Erythroblast (primary cell): ENCODE data around the gene CRKL.
"Not testable (repeated sequence)": the region's sequence is repeated elsewhere in the genome, so short reads cannot be mapped to it uniquely, and the experiment has no call there.

Source experiments
- DNase-seq, 2 experiments: peaks; one replicate each; lab custom pipeline; 2025; lab: John Stamatoyannopoulos, UW
- GATA1 ChIP-seq: IDR thresholded peaks from 2 replicates; pipeline ENCODE4 v1.6.1; 2011; ENCODE audit warnings: low read depth, mild to moderate bottlenecking, control low read depth, low read length, moderate library complexity
- POLR2A ChIP-seq: IDR thresholded peaks from 2 replicates; pipeline ENCODE4 v1.6.1; 2011; ENCODE audit warnings: mild to moderate bottlenecking, low read length

The CRKL gene

GRCh38 chr22:20937031-20937793, 20.0 kb downstream of the CRKL start:
- no peak for DNase-seq
- TF ChIP-seq GATA1 (no peak), POLR2A (no peak)

DNA sequence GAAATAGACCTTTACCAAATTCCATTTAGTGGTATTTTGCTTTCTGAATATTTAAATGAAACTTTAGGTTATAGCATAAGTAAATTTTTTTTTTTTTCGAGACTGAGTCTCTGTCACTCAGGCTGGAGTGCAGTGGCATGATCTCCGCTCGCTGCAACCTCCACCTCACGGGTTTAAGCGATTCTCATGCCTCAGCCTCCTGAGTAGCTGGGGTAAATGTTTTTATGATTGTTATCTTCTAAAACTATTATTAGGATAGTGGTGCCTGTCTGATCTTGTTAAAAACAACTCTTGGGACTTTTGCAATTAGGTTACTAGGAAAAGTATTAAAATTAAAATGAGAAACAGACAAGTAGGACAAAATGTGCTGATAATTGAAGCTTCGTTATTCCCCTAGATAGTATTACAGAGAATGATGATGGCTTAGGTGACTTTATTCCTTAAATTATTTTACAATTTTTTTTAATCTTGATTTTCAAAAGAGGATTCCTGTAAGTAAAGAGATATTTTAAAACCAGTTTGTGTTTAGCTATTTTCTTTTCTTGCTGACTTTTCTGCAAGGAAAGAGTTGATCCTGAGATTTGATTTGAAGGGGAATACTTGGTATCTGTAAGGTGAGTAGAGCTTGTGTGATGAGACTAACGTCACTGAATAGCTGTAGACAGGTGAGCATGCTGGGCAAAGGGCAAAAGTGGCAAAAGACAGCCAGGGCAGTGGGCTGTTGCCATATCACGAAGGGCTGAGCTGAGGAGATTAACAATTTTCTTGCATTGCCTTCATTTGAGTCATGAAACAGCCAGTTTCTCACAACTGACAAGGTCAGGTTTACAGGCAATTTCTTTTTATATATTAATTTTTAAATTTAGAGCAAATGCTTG, 20.8 kb downstream of the CRKL start:
- no peak for TF ChIP-seq POLR2A
- TF ChIP-seq GATA1, result no peak
- DNase-seq, result no peak

DNA sequence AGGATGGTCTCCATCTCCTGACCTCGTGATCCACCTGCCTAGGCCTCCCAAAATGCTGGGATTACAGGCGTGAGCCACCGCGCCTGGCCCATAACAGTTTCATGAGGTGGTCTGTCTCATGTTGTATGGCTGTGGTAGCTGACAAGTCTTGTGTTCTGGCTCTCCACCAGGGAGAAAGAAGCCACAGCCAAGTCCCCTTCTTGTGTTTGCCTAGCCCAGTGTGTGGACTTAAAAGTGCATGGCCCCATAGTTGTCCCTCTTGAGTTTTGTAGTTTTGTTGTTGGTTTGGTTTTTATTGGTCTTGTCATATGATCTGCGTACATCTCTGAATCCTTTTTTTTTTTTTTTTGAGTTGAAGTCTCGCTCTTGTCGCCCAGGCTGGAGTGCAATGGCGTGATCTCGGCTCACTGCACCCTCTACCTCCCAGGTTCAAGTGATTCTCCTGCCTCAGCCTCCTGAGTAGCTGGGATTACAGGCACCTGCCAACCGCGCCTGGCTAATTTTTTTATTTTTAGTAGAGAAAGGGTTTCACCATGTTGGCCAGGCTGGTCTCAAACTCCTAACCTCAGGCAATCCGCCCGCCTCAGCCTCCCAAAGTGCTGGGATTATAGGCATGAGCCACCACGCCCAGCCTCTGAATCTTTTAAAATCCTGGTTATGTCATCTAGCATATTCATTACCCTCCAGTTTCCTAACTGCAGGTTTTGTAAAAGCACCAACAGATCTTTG, 22.4 kb downstream of the CRKL start:
- not testable (repeated sequence) for DNase-seq

- TF ChIP-seq POLR2A, result no peak
- no peak for TF ChIP-seq GATA1
- no peak for DNase-seq
These were observed 23.0 kb downstream of the CRKL start for GRCh38 chr22:20940186-20940651.

DNA sequence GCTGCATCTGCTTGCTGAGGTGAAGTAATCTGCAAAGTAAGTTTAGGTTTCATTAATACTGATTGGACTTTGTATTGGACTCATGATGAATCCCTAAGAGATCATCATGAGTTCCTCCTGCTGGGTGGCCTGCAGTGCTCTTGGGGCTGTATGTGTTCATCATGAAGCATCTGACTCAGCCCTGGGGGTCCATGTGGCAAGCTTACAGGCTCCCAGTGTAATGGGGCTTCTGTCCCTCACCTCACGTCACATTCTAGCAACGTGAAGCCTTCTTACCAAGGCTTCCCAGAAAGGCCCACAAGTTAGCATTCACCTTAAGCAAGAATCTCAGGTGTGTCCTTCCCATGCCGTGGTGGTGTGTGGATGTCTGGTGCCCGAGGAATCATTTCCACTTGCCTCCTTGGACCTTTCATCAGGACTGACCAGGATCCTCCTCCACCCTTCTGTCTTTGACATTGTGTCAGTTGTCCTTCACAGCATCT, 23.7 kb downstream of the CRKL start:
- DNase-seq, result no peak

DNA sequence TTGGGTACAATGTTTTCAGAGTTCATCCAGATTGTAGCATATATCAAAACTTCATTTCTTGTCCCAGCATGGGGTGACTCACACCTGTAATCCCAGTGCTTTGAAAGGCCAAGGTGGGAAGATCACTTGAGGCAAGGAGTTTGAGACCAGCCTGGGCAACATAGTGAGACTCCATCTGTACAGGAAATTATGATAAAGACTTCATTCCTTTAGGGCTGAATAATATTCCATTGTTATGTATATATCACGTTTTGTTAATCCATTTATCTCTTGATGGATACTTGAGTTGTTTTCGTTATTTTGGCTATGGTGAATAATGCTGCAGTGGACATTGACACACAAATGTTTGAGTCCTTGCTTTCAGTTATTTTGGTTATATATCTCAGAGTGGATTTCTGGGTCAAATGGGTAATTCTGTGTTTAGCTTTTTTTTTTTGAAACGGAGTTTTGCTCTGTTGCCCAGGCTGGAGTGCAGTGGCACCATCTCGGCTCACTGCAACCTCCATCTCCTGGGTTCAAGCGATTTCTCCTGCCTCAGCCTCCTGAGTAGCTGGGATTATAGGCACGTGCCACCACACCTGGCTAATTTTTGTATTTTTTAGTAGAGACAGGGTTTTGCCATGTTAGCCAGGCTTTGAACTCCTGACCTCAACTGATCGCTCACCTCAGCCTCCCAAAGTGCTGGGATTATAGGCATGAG, 25.1 kb downstream of the CRKL start:
- DNase-seq, result not testable (repeated sequence)

More for the DNA sequence above, 23.7 kb downstream of the CRKL start:
- TF ChIP-seq POLR2A (no peak), GATA1 (no peak)

DNA sequence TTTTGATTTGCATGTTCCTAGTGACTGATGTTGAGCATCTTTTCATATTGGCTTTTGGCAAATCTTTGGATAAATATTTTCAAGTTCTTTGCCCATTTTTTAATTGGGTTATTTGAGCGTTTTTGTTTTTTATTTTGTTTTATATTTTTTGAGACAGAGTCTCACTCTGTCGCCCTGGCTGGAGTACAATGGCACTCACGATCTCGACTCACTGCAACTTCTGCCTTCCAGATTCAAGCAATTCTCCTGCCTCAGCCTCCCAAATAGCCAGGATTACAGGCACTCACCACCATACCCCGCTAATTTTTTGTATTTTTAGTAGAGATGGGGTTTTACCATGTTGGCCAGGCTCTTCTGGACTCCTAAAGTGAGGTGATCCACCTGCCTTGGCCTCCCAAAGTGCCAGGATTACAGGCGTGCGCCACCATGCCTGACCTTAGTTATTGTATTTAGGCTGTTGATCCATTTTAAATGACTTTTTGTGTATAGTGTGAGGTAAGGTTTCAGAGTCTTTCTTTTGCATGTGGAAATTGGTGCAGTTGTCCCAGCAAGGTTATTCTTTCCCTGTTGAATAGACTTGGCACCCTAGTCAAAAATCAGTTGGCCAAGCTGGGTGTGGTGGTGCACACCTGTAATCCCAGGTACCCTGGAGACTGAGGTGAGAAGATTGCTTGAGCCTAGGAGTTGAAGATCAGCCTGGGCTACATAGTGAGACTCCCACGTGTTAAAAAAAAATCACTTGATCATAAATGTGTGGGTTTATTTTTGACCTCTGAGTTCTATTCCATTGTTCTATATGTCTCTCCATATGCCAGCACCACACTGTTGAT, 26.1 kb downstream of the CRKL start:
- no peak for DNase-seq
- TF ChIP-seq GATA1 (no peak), POLR2A (no peak)

DNA sequence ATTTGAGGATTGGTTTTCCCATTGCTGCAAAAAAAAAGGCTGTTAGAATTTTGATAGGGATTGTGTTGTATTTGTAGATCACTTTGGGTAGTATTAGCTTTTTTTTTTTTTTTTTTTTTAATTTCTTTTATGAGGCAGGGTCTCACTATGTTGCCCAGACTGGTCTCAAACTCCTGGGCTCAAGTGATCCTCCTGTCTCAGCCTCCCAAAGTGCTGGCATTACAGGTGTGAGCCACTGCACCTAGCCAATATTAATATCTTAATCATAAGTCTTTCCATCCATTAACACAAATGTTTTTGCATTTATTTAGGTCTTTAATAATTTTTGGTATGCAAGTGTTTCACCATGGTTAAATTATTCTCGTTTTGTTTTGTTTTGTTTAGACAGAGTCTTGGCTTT, 26.8 kb downstream of the CRKL start:
- no peak for DNase-seq
- TF ChIP-seq POLR2A, result no peak
- TF ChIP-seq GATA1, result no peak

GRCh38 chr22:20945578-20945934, 28.3 kb downstream of the CRKL start:
- TF ChIP-seq POLR2A, result no peak
- TF ChIP-seq GATA1, result no peak
- no peak for DNase-seq

DNA sequence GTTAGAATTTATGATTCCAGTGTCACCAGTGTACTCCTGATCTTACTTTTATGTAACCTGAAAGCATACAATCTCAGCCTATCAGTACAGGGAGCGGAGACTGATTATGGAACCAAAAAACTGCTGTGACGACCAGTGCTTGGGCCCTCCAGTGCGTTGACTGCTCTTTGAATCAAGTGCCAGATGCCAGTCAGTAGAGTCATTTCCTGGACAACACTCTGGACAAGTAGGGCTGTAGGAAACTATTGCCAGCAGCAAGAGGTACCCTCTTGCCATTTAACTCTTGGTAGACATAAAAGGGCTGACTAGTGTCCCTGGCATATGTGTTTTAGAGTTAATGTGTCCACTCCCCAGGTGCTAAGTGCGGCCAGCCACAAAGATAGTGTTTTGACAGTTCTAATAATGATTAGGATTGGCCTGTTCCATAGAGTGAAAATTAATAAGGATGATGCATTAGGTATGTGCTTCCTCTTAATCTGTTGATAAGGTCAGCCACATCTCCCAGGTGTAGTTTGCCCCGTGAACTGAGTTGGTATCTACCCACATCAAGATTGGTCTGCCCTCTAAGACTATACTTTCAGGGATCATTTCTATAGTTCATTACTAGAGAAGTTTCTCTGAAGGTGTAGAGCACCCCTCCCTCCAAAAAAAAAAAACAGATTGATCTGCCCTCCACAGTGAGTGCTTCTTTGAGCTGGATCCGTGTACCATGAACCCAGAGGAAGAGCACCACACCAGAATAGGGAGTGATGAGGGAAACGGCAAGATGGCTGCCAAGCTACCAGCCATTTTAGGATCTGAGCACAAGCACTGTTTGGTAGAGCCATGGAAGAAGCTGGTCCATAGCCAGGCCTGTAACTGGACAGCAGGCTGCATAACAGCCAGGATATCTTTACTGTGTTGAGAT, 29.1 kb downstream of the CRKL start:
- TF ChIP-seq POLR2A (no peak), GATA1 (no peak)
- no peak for DNase-seq

GRCh38 chr22:20946991-20947390, 29.8 kb downstream of the CRKL start:
- no peak for DNase-seq
- TF ChIP-seq POLR2A (no peak), GATA1 (no peak)

GRCh38 chr22:20948450-20948849, 31.2 kb downstream of the CRKL start:
- DNase-seq, result no peak
- TF ChIP-seq GATA1, result no peak
- no peak for TF ChIP-seq POLR2A
